ENCODE data around the gene RIBC2.
"Not testable (repeated sequence)": the region's sequence is repeated elsewhere in the genome, so short reads cannot be mapped to it uniquely, and the experiment has no call there.

Gene RIBC2

GRCh38 chr22:45445031-45445710 lies 31.7 kb downstream of the RIBC2 start:
- no peak for ATAC-seq
- no peak for TF ChIP-seq CSRNP3 (CRISPR knock-in tag; IDR thresholded peaks at IDR 0.05)
- TF ChIP-seq ESRRG (CRISPR knock-in tag; IDR thresholded peaks at IDR 0.05), result no peak
- no peak for TF ChIP-seq ARNTL (CRISPR knock-in tag; IDR thresholded peaks at IDR 0.05; ENCODE audit: borderline replicate concordance, low read depth)
- no peak for TF ChIP-seq BACH2 (CRISPR knock-in tag; IDR thresholded peaks at IDR 0.05; ENCODE audit: borderline replicate concordance)
- TF ChIP-seq, protein P1, sequence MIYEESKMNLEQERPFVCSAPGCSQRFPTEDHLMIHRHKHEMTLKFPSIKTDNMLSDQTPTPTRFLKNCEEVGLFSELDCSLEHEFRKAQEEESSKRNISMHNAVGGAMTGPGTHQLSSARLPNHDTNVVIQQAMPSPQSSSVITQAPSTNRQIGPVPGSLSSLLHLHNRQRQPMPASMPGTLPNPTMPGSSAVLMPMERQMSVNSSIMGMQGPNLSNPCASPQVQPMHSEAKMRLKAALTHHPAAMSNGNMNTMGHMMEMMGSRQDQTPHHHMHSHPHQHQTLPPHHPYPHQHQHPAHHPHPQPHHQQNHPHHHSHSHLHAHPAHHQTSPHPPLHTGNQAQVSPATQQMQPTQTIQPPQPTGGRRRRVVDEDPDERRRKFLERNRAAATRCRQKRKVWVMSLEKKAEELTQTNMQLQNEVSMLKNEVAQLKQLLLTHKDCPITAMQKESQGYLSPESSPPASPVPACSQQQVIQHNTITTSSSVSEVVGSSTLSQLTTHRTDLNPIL (CRISPR knock-in tag; IDR thresholded peaks at IDR 0.05; ENCODE audit: low read depth), result no peak

GRCh38 chr22:45446216-45446615 lies 32.7 kb downstream of the RIBC2 start:
- ATAC-seq, result no peak
- TF ChIP-seq ZNF70 (CRISPR knock-in tag; IDR thresholded peaks at IDR 0.05) (no peak), PPARA (CRISPR knock-in tag; IDR thresholded peaks at IDR 0.05; ENCODE audit: borderline replicate concordance) (no peak), RARB (CRISPR knock-in tag; IDR thresholded peaks at IDR 0.05) (no peak), GLIS3 (CRISPR knock-in tag; IDR thresholded peaks at IDR 0.05) (no peak)

- ATAC-seq, result not testable (repeated sequence)
Observed at GRCh38 chr22:45447596-45447995, 34.1 kb downstream of the RIBC2 start.

- TF ChIP-seq OSR1 (CRISPR knock-in tag; IDR thresholded peaks at IDR 0.05) (no peak), ZC3H10 (CRISPR knock-in tag; IDR thresholded peaks at IDR 0.05) (no peak), ZFP30 (CRISPR knock-in tag; IDR thresholded peaks at IDR 0.05) (no peak), GLIS3 (CRISPR knock-in tag; IDR thresholded peaks at IDR 0.05) (no peak)
- ATAC-seq, result no peak
Observed at GRCh38 chr22:45448431-45448830, 34.9 kb downstream of the RIBC2 start.

GRCh38 chr22:45449442-45449841 lies 35.9 kb downstream of the RIBC2 start:
- not testable (repeated sequence) for ATAC-seq

DNA sequence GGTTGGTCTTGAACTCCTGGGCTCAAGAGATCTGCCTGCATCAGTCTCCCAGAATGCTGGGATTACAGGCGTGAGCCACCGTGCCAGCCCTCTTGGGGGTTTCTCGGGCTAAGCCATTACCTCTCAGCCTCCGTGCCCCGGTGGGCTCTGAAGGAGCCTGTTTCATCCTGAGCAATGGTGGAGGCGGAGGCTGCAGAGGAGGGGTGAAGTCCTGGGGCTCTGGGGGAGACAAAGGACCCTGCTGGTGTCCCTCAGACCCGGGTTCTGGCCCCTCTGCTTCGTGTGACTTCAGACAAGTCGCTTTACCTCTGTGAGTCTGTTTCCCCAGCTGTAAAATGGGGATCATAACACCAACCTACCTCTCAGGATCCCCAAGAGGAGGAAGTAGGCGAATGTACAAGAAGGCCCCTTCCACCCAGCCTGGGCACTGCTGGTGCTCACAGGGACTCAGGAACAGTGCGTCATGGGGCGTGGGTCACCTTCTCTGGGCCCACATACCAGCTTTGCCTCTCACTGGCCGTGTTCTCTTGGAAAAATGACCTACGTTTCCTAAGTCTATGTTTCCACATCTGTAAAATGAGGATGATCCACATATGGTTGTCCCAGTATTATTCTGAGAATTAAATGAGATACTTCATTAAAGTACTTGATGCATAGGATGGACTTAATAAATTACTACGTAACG lies 36.8 kb downstream of the RIBC2 start:
- no peak for ATAC-seq
- TF ChIP-seq ZC3H10 (CRISPR knock-in tag; IDR thresholded peaks at IDR 0.05) (no peak), TOX (CRISPR knock-in tag; IDR thresholded peaks at IDR 0.05; ENCODE audit: borderline replicate concordance) (no peak), SNAI2 (CRISPR knock-in tag; IDR thresholded peaks at IDR 0.05) (no peak), ISL1 (CRISPR knock-in tag; IDR thresholded peaks at IDR 0.05) (no peak), POU6F1 (CRISPR knock-in tag; IDR thresholded peaks at IDR 0.05; ENCODE audit: borderline replicate concordance, low read depth) (no peak)
- TF ChIP-seq, protein P2, sequence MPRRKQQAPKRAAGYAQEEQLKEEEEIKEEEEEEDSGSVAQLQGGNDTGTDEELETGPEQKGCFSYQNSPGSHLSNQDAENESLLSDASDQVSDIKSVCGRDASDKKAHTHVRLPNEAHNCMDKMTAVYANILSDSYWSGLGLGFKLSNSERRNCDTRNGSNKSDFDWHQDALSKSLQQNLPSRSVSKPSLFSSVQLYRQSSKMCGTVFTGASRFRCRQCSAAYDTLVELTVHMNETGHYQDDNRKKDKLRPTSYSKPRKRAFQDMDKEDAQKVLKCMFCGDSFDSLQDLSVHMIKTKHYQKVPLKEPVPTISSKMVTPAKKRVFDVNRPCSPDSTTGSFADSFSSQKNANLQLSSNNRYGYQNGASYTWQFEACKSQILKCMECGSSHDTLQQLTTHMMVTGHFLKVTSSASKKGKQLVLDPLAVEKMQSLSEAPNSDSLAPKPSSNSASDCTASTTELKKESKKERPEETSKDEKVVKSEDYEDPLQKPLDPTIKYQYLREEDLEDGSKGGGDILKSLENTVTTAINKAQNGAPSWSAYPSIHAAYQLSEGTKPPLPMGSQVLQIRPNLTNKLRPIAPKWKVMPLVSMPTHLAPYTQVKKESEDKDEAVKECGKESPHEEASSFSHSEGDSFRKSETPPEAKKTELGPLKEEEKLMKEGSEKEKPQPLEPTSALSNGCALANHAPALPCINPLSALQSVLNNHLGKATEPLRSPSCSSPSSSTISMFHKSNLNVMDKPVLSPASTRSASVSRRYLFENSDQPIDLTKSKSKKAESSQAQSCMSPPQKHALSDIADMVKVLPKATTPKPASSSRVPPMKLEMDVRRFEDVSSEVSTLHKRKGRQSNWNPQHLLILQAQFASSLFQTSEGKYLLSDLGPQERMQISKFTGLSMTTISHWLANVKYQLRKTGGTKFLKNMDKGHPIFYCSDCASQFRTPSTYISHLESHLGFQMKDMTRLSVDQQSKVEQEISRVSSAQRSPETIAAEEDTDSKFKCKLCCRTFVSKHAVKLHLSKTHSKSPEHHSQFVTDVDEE (CRISPR knock-in tag; IDR thresholded peaks at IDR 0.05), result no peak
